WERI-Rb-1 (cell line): ENCODE data around the gene GPR158.

ENCODE experiments used
- DNase-seq: peaks from one replicate; pipeline ENCODE4 v3.0.0-alpha.2; 2020
- H3K27ac ChIP-seq: fragments of 250-450 bp; sonication (Bioruptor Pico); 2 replicates; pipeline ENCODE4 v1.5.1; 2020; ENCODE audit warnings: mild to moderate bottlenecking, moderate library complexity
- H3K27me3 ChIP-seq: fragments of 250-450 bp; sonication (Bioruptor Pico); 2 replicates; pipeline ENCODE4 v1.5.1; 2021; ENCODE audit warnings: mild to moderate bottlenecking, low read depth, moderate library complexity; ENCODE audit not compliant: insufficient read depth, severe bottlenecking
- H3K36me3 ChIP-seq: fragments of 250-450 bp; sonication (Bioruptor Pico); 2 replicates; pipeline ENCODE4 v1.5.1; 2020; ENCODE audit warnings: mild to moderate bottlenecking, moderate library complexity
- H3K4me3 ChIP-seq: 2 replicates; pipeline ENCODE4 v1.5.1; 2011; ENCODE audit warnings: low read depth, mild to moderate bottlenecking, control low read depth, low read length
- H3K9me3 ChIP-seq: fragments of 250-450 bp; sonication (Bioruptor Pico); 2 replicates; pipeline ENCODE4 v1.5.1; 2021; ENCODE audit warnings: mild to moderate bottlenecking, moderate library complexity; ENCODE audit not compliant: severe bottlenecking
- CTCF ChIP-seq: IDR thresholded peaks from 2 replicates; pipeline ENCODE4 v1.5.1; 2011; ENCODE audit warnings: low read depth, mild to moderate bottlenecking, control low read depth, inconsistent platforms, low read length

Gene GPR158

GRCh38 chr10:25388862-25389206 lies 214.0 kb downstream of the GPR158 start:
- TF ChIP-seq CTCF, result no peak
- H3K4me3 ChIP-seq, result no peak overlapping the region
- H3K9me3 ChIP-seq, result no peaks in the 10 kb centered on the region
- H3K36me3 ChIP-seq, result no peaks in the 10 kb centered on the region
- H3K27ac ChIP-seq, result no peak overlapping the region
- no peak for DNase-seq
- no peaks in the 10 kb centered on the region for H3K27me3 ChIP-seq

- no peak overlapping the region for H3K4me3 ChIP-seq
- H3K27me3 ChIP-seq, result no peaks in the 10 kb centered on the region
- H3K27ac ChIP-seq, result no peak overlapping the region
- no peak for DNase-seq
- no peaks in the 10 kb centered on the region for H3K36me3 ChIP-seq
- TF ChIP-seq CTCF, result no peak
- no peaks in the 10 kb centered on the region for H3K9me3 ChIP-seq
These were observed 215.9 kb downstream of the GPR158 start for GRCh38 chr10:25390733-25391132.

- H3K27me3 ChIP-seq, result no peaks in the 10 kb centered on the region
- no peak overlapping the region for H3K4me3 ChIP-seq
- TF ChIP-seq CTCF, result no peak
- no peak overlapping the region for H3K27ac ChIP-seq
- no peaks in the 10 kb centered on the region for H3K9me3 ChIP-seq
- no peak for DNase-seq
- no peaks in the 10 kb centered on the region for H3K36me3 ChIP-seq
These were observed 217.3 kb downstream of the GPR158 start for GRCh38 chr10:25392132-25392531.

GRCh38 chr10:25393621-25394020 lies 218.8 kb downstream of the GPR158 start:
- no peaks in the 10 kb centered on the region for H3K9me3 ChIP-seq
- TF ChIP-seq CTCF, result no peak
- no peaks in the 10 kb centered on the region for H3K27me3 ChIP-seq
- H3K36me3 ChIP-seq, result no peaks in the 10 kb centered on the region
- DNase-seq, result peak; percentile 33
- no peak overlapping the region for H3K4me3 ChIP-seq
- H3K27ac ChIP-seq, result no peak overlapping the region

GRCh38 chr10:25398680-25399079 lies 223.9 kb downstream of the GPR158 start:
- Histone ChIP-seq H3K4me3 (no peak overlapping the region), H3K27me3 (no peaks in the 10 kb centered on the region), H3K36me3 (no peaks in the 10 kb centered on the region), H3K27ac (no peak overlapping the region), H3K9me3 (no peaks in the 10 kb centered on the region)
- DNase-seq, result no peak
- TF ChIP-seq CTCF, result no peak

GRCh38 chr10:25405871-25406270 lies 231.1 kb downstream of the GPR158 start:
- Histone ChIP-seq H3K27me3 (no peaks in the 10 kb centered on the region), H3K27ac (no peak overlapping the region), H3K36me3 (no peaks in the 10 kb centered on the region), H3K9me3 (no peaks in the 10 kb centered on the region), H3K4me3 (no peak overlapping the region)
- TF ChIP-seq CTCF, result no peak
- DNase-seq, result no peak
